IPS DF 19.7 (cell line): ENCODE results near the gene NFATC1.

ENCODE experiments used
- DNase-seq: peaks from one replicate; pipeline ENCODE4 v3.0.0-alpha.2; 2013; ENCODE audit warnings: low read depth, low spot score

The NFATC1 gene

DNA sequence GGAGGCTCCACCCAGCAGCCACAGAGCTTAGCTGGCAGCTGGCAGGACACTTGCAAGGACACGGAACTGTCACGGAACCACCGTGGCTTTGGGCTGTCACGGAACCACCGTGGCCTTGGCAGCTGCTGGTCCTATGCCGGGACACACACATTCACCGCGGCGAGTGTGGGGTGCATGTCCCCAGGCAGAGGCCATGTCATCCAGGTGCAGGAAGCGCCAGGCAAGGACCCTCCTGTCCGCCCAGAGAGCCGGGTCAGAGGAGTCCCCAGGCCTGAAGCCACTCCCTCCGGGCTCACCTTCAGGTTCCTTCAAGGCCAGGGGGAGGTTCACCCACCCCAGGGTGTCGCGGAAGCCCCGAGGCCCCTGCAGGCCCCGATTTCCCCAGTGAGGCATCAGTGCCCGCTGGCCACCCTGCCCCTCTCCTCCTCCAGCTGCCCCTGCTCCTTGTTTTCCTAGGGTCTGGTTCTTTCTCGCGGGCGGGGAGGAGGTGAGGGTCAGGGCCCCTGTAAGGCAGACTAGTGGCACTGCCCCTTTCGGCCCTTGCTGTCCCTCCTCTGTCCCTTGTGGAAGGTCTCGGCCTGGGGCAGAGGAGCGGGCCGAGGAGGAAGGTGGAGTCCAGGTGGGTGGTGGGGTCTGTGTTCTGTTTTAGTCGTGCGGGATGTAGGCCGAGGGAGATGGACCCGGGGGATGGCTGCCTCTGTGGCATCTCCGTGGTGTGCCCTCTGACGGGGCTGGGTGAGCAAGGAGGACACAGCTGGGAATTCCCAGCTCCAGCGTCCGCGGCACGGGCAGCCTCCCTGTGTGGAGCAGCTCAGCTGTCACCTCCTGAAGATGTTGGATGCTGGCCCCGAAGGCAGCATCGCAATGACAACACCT lies 60.6 kb downstream of the NFATC1 start:
- no peak for DNase-seq

- DNase-seq = no peak
These were observed 61.5 kb downstream of the NFATC1 start for GRCh38 chr18:79457239-79457638.

- no peak for DNase-seq
These were observed 61.9 kb downstream of the NFATC1 start for GRCh38 chr18:79457652-79458051.

DNA sequence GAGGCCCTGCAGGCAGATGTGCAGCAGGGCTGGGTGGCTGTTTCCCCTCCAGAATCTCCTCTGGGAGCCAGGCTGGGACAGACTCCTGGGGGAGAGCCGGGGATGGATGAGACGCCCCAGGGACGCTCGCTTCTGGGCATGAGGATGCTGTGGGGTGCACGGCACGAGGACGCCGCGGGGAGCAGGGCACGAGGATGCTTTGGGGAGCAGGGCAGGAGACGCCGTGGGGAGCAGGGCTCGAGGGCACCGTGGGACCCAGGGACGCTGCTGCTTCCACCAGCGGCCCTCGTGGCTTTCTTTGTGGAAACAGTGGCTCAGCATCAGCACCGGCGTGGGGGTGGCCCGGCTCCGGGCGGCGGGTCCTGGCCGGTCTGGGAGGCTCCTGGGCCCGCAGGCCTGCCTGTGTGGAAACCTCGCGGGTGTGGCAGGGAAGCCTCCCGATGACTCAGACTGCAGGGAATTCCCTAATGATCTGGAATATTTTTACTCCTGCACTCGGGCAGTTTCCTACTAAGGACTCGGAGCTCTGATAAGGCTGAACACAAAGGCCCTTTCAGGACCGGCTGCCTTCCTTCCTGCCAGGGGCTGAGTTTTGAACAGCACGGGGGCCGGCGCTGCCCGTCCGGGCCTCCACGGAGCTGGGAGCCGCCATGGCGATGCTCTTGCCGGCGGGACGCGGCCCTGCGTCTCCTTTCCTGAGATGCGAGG lies 62.6 kb downstream of the NFATC1 start:
- DNase-seq = no peak

- no peak for DNase-seq
These were observed 63.4 kb downstream of the NFATC1 start for GRCh38 chr18:79458917-79459803.

- no peak for DNase-seq
These were observed 64.3 kb downstream of the NFATC1 start for GRCh38 chr18:79459946-79460480.

DNA sequence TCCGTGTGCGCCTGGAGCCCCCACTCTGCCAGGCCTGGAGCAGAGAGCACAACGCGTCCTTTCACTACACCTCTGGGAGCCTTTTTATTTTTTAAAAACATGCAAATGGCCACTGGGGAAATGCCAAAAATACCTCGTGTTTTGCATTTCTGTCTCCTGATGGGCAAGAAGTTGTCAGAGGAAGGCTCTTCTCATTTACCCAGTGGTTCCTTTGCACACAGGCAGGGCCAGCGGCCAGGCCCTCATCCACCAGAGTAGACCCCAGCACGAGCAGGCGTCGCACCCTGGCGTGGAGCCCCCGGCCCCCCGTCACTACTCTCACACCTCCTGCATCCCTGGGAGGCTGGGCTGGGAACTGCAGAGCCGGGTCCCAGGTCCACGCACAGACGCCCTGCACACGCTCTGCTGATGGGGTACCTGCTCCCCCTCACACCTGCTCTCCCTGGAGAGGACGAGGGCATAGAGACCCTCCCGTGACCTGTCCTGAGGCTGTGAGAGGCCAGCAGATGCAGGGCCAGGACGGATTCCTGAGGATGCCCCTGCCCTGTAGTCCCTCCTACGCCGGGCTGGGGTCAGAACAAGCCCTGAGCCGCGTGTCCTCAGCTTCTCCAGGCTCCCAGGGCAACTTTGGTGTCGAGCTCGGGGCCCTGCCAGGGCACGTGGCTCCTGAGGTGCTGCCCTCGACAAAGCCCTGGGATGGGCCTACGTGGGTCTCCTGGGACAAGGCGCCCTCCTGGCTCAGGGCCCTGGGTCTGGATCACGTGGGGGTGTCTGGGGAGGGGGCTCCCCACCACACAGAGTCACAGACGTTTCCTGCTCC lies 65.0 kb downstream of the NFATC1 start:
- no peak for DNase-seq

GRCh38 chr18:79461627-79462026 lies 65.9 kb downstream of the NFATC1 start:
- DNase-seq = no peak

DNA sequence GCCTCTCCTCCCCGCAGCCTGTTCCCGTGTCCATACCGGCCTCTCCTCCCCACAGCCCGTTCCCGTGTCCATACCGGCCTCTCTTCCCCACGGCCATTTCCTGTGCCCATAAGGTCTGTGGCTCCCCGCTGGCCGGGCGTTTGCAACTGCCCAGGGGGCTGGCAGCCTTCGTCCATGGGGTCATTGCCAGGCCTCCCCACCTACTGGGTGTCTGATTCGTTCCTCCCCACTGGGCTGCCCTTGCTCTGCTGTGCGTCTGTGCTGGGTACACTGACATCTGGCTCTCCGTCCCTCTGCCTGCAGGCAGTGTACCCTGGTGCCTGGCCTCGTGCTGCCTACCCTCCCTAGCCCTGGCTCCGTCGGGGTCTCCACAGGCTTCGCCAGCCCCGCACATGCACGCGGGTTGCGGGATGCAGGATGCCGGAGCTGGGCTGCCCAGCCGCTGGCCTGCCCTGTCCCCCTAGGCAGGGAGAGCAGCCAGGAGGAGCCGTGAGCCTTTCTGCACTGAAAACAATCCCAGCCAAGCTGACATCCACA lies 67.8 kb downstream of the NFATC1 start:
- no peak for DNase-seq

GRCh38 chr18:79465392-79465991 lies 69.8 kb downstream of the NFATC1 start:
- DNase-seq = no peak

- no peak for DNase-seq
These were observed 70.9 kb downstream of the NFATC1 start for GRCh38 chr18:79466591-79466990.

DNA sequence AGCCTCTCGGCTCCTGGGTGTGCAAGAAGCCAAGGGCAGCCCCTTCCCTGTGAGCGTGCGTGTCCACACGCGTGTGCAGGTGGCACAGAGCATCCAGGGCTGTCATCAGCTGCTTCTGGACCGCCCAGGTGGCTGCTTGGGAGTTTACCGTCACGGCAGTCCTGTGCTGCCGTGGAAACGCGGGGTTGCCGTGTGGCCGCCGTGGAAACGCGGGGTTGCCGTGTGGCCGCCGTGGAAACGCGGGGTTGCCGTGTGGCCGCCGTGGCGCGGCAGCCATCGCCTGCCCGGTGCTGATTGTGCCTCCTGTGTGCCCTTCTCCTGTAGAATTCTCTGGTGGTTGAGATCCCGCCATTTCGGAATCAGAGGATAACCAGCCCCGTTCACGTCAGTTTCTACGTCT lies 71.4 kb downstream of the NFATC1 start:
- no peak for DNase-seq

DNA sequence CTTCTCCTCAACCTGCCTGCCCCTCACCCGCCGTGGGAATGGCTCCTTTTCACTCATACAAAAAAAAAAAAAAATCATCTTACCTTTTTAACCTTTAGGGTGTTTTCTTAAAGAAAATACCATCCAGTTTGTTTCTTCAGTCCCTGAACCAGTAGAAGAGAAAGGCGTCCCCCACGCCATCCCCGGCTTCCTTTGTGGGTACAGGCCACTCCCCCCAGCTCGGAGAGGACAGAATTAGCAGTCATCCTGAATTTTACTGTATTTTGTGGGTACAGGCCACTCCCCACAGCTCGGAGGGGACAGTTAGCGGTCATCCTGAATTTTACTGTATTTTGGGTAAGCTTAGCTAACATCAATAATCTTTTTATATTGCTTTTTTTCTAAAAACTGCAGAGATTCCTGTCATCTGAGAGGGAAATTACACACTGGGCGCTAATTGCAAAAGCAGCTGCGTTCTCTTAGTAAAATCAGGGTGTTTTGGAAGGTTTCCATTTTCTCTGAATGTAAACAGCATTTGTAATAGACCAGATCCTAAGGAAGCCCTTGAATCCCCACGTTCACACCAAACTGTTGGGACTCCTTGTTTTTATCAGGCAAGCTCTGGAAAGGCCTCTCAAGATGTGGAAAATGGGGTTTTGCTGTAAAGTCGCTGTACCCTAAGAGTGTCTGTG lies 72.5 kb downstream of the NFATC1 start:
- DNase-seq = no peak

- no peak for DNase-seq
These were observed 73.6 kb downstream of the NFATC1 start for GRCh38 chr18:79469309-79469708.

- DNase-seq = no peak
These were observed 74.2 kb downstream of the NFATC1 start for GRCh38 chr18:79469751-79470505.

- no peak for DNase-seq
These were observed 74.8 kb downstream of the NFATC1 start for GRCh38 chr18:79470547-79470946.

DNA sequence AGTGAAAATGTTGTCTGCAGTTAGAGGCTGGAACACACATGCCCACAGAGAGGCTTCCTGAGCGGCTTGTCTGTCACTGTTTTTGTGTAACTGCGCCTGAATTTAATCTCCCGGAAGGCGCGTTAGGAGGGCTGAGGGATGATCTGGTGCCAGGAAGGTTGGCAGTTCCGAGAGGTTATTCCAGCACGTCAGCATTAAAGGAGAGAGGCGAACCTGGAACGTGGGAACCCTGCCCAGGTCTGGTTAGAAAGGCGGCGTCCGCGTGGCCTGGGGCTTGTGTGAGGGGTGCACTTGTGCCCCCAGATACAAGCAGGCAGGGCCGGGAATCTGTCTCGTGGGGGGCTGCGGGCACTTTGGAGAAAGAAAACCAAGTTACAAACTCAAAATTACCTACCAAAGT lies 75.3 kb downstream of the NFATC1 start:
- no peak for DNase-seq

GRCh38 chr18:79471597-79471996 lies 75.9 kb downstream of the NFATC1 start:
- DNase-seq = no peak

DNA sequence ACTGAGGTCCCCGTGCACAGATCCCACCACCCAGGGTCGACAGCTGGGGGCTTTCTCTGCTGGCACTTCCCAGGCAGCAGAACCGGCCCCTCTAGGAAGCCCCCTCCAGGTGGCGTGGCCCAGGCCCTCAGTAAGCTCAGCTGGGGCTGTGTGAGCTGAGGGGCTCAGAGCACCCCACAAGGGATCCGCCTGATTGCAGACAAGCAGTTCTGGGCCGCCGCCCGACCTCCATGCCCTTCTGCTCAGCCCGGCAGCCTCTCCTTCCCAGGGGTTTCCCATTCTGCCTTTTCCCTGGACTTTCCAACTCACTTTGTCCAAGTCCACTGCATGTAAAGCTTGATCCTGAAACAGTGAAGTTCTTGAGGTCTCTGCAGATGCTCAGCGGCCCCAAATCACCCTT lies 76.4 kb downstream of the NFATC1 start:
- no peak for DNase-seq
